Testis (tissue), 2 donors: Measurements from ENCODE around the gene TWNK.

Source experiments
- CTCF ChIP-seq, 3 experiments: fragments of 450-650 bp in 2 of 3; fragments of 200-600 bp in 1 of 3; sonication (generic) in 1 of 3; IDR thresholded peaks; one replicate each; pipeline ENCODE4 v1.5.1; 2016 to 2019; ENCODE audit warnings: antibody characterized with exemption in 3 of 3, mild to moderate bottlenecking in 2 of 3, moderate library complexity in 1 of 3
- POLR2A ChIP-seq: fragments of 450-650 bp; IDR thresholded peaks from one replicate; pipeline ENCODE4 v1.6.1; 2017; ENCODE audit warnings: antibody characterized with exemption, mild to moderate bottlenecking, moderate library complexity

DNA sequence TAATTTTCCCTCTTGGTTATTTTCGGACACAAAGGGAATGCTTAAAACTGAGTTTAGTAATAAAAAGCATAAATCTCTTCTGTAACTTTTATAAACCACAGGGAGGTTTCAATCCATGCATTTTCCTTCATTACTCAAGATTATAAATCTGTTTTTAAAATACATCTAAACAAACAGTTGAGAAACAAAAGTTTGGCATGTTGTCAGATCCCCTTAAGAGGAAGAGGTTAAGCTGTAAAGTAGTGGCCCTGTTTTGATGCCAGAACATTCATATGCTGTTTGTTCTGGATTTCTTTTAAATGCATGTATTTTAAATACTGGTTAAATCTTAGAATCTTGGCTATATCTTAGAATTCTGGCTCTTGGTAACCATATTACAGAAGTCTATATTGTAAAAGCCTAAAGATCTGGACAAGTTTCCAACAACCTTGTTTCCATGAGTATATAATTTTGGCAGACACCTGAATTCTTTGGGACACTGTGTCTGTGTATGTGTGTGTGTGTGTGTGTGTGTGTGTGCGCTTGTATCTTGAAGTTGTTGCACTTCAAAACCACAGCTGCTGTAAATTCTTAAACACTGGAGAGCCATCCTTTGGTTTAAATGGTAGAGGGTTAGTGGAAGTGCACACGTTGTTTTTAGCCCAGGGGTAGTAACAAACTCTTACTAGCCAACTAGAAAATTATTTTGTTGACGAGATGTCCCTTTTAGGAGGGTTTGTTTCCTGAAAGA, 24.8 kb upstream of the TWNK start:
- TF ChIP-seq CTCF (IDR thresholded peaks at IDR 0.05) (no peak), POLR2A (no peak)
